Colonic mucosa (tissue), 4 donors: Measurements from ENCODE around the gene L3MBTL4. TPM values are rescaled to one million over a fixed set of nuclear protein-coding genes. Genes with fewer than 3 reads are reported as not detected.

Experiments
- DNase-seq: peaks from one replicate; pipeline ENCODE4 v3.0.0-alpha.2; 2020
- H3K27ac ChIP-seq: fragments of 200-600 bp; one replicate; pipeline ENCODE4 v1.8.0; 2021
- H3K27me3 ChIP-seq: fragments of 200-600 bp; one replicate; pipeline ENCODE4 v1.8.0; 2021
- H3K36me3 ChIP-seq: fragments of 200-600 bp; one replicate; pipeline ENCODE4 v1.8.0; 2021
- H3K4me1 ChIP-seq: fragments of 200-600 bp; one replicate; pipeline ENCODE4 v1.8.0; 2021; ENCODE audit warnings: mild to moderate bottlenecking
- H3K4me3 ChIP-seq: fragments of 200-600 bp; one replicate; pipeline ENCODE4 v1.8.0; 2021
- H3K9ac ChIP-seq, 2 donors: one replicate each; pipeline ENCODE4 v1.7.0; 2013; ENCODE audit warnings: control low read depth in 2 of 2, low read depth in 2 of 2, low read length in 2 of 2
- H3K9me3 ChIP-seq: fragments of 200-600 bp; one replicate; pipeline ENCODE4 v1.8.0; 2021
- CTCF ChIP-seq: fragments of 200-600 bp; IDR thresholded peaks from one replicate; pipeline ENCODE4 v1.8.0; 2022; ENCODE audit warnings: antibody characterized with exemption, mild to moderate bottlenecking
- intact Hi-C: fragments of 100-400 bp; cut with DNase I; formaldehyde crosslinking; loops from one replicate; pipeline ENCODE4 v1.14.1; 2022
- total RNA-seq, 2 donors: library from RNA; stranded (reverse); fragmentation: NEBNext Ultra II Directional in 1 of 2; extraction: Animal tissue kit (Norgen Biotek cat#: 25700) in 1 of 2; gene quantifications; one replicate each; pipeline ENCODE4 v1.2.1, GENCODE V29; 2021
- donor health status: healthy.
- donor health status: DM: no; HTN: no; CAD: no.
- donor health status: DM: no; HTN: no; CAD: no.

The L3MBTL4 gene
- total RNA-seq, 2 donors from 2014 or later, result 3.5 to 3.8 TPM

- TF ChIP-seq CTCF, result no peak
Observed at GRCh38 chr18:6069539-6069938, 345.2 kb downstream of the L3MBTL4 start.

GRCh38 chr18:6069103-6069502, 345.6 kb downstream of the L3MBTL4 start:
- no peak for TF ChIP-seq CTCF
- H3K27ac ChIP-seq, result no peak overlapping the region
- H3K36me3 ChIP-seq, result no peaks in the 10 kb centered on the region
- H3K9ac ChIP-seq, result no peak overlapping the region
- no peaks in the 10 kb centered on the region for H3K27me3 ChIP-seq
- no peak overlapping the region for H3K4me3 ChIP-seq
- intact Hi-C loops, result no loop called here
- no peaks in the 10 kb centered on the region for H3K9me3 ChIP-seq
- no peaks in the 10 kb centered on the region for H3K4me1 ChIP-seq
- DNase-seq, result no peak

More at GRCh38 chr18:6069539-6069938, 345.2 kb downstream of the L3MBTL4 start:
- H3K4me1 ChIP-seq, result no peaks in the 10 kb centered on the region
- intact Hi-C loops, result no loop called here
- DNase-seq, result no peak
- no peaks in the 10 kb centered on the region for H3K9me3 ChIP-seq
- H3K27me3 ChIP-seq, result no peaks in the 10 kb centered on the region
- H3K36me3 ChIP-seq, result no peaks in the 10 kb centered on the region
- no peak overlapping the region for H3K27ac ChIP-seq
- no peak overlapping the region for H3K4me3 ChIP-seq
- no peak overlapping the region for H3K9ac ChIP-seq

- no peaks in the 10 kb centered on the region for H3K4me1 ChIP-seq
- DNase-seq, result no peak
- H3K9me3 ChIP-seq, result no peaks in the 10 kb centered on the region
- no peak overlapping the region for H3K27ac ChIP-seq
- no peak overlapping the region for H3K4me3 ChIP-seq
- H3K9ac ChIP-seq, result no peak overlapping the region
- intact Hi-C loops, result no loop called here
- no peak for TF ChIP-seq CTCF
- no peaks in the 10 kb centered on the region for H3K27me3 ChIP-seq
- no peaks in the 10 kb centered on the region for H3K36me3 ChIP-seq
Observed at GRCh38 chr18:6060149-6060548, 354.6 kb downstream of the L3MBTL4 start.

- Histone ChIP-seq H3K9ac (no peak overlapping the region), H3K9me3 (no peaks in the 10 kb centered on the region), H3K4me1 (no peaks in the 10 kb centered on the region), H3K36me3 (no peaks in the 10 kb centered on the region), H3K27me3 (no peaks in the 10 kb centered on the region), H3K27ac (no peak overlapping the region), H3K4me3 (no peak overlapping the region)
- DNase-seq, result no peak
- no peak for TF ChIP-seq CTCF
- intact Hi-C loops, result no loop called here
Observed at GRCh38 chr18:6059551-6059950, 355.2 kb downstream of the L3MBTL4 start.

- no peaks in the 10 kb centered on the region for H3K4me1 ChIP-seq
- H3K9me3 ChIP-seq, result no peaks in the 10 kb centered on the region
- intact Hi-C loops, result no loop called here
- no peak overlapping the region for H3K4me3 ChIP-seq
- no peak overlapping the region for H3K27ac ChIP-seq
- no peaks in the 10 kb centered on the region for H3K36me3 ChIP-seq
- no peak overlapping the region for H3K9ac ChIP-seq
- no peaks in the 10 kb centered on the region for H3K27me3 ChIP-seq
- DNase-seq, result no peak
- no peak for TF ChIP-seq CTCF
Observed at GRCh38 chr18:6058941-6059340, 355.8 kb downstream of the L3MBTL4 start.

GRCh38 chr18:6057604-6058003, 357.1 kb downstream of the L3MBTL4 start:
- Histone ChIP-seq H3K36me3 (no peaks in the 10 kb centered on the region), H3K9me3 (no peaks in the 10 kb centered on the region), H3K27me3 (no peaks in the 10 kb centered on the region), H3K4me1 (no peaks in the 10 kb centered on the region), H3K9ac (no peak overlapping the region), H3K4me3 (no peak overlapping the region), H3K27ac (no peak overlapping the region)
- no peak for DNase-seq
- TF ChIP-seq CTCF, result no peak
- intact Hi-C loops, result no loop called here
